ENCODE data around the gene ELL2. TPM values are rescaled to one million over a fixed set of nuclear protein-coding genes. Genes with fewer than 3 reads are reported as not detected.

The ELL2 gene
- total and polyA plus RNA-seq, 2 of the 13 experiments (the other 11 are each of a cell fraction or from before 2014, with no cell fraction given), result 78.9 to 97.1 TPM

GRCh38 chr5:95857185-95857945, 104.3 kb downstream of the ELL2 start (continued):
- no peak for TF ChIP-seq TBL1XR1 (IDR thresholded peaks at IDR 0.05; ENCODE audit: borderline replicate concordance, low read length, partially characterized antibody)
- peak; percentile 22; the same call in 1 of the 2 replicates for TF ChIP-seq ZKSCAN5 (CRISPR knock-in tag; IDR thresholded peaks at IDR 0.05)
- no peak for TF ChIP-seq SNRNP70 (IDR thresholded peaks at IDR 0.05; ENCODE audit: low read depth, low read length)
- TF ChIP-seq, protein P1, sequence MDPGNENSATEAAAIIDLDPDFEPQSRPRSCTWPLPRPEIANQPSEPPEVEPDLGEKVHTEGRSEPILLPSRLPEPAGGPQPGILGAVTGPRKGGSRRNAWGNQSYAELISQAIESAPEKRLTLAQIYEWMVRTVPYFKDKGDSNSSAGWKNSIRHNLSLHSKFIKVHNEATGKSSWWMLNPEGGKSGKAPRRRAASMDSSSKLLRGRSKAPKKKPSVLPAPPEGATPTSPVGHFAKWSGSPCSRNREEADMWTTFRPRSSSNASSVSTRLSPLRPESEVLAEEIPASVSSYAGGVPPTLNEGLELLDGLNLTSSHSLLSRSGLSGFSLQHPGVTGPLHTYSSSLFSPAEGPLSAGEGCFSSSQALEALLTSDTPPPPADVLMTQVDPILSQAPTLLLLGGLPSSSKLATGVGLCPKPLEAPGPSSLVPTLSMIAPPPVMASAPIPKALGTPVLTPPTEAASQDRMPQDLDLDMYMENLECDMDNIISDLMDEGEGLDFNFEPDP (CRISPR knock-in tag; conservative IDR thresholded peaks at IDR 0.05), result peak; percentile 91; the same call in 1 of the 2 replicates
- TF ChIP-seq ZNF574 (CRISPR knock-in tag; IDR thresholded peaks at IDR 0.05), result peak; percentile 74
- TF ChIP-seq ZNF724P (CRISPR knock-in tag; IDR thresholded peaks at IDR 0.05; ENCODE audit: borderline replicate concordance), result 0 out of 2 replicates have a peak, but pooled peaks have one; percentile 57
- TF ChIP-seq TFDP1 (CRISPR knock-in tag; IDR thresholded peaks at IDR 0.05; ENCODE audit: borderline replicate concordance), result peak; percentile 99
- TF ChIP-seq, protein P2, sequence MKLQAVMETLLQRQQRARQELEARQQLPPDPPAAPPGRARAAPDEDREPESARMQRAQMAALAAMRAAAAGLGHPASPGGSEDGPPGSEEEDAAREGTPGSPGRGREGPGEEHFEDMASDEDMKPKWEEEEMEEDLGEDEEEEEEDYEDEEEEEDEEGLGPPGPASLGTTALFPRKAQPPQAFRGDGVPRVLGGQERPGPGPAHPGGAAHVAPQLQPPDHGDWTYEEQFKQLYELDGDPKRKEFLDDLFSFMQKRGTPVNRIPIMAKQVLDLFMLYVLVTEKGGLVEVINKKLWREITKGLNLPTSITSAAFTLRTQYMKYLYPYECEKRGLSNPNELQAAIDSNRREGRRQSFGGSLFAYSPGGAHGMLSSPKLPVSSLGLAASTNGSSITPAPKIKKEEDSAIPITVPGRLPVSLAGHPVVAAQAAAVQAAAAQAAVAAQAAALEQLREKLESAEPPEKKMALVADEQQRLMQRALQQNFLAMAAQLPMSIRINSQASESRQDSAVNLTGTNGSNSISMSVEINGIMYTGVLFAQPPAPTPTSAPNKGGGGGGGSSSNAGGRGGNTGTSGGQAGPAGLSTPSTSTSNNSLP (IDR thresholded peaks at IDR 0.05; ENCODE audit: low read depth, low read length), result no peak
- TF ChIP-seq, protein P3, sequence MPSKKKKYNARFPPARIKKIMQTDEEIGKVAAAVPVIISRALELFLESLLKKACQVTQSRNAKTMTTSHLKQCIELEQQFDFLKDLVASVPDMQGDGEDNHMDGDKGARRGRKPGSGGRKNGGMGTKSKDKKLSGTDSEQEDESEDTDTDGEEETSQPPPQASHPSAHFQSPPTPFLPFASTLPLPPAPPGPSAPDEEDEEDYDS (CRISPR knock-in tag; IDR thresholded peaks at IDR 0.05), result peak; percentile 41; the same call in 1 of the 2 replicates
- no peak for TF ChIP-seq ZNF652 (CRISPR knock-in tag; IDR thresholded peaks at IDR 0.05; ENCODE audit: borderline replicate concordance, low read depth)
- TF ChIP-seq, protein P4, sequence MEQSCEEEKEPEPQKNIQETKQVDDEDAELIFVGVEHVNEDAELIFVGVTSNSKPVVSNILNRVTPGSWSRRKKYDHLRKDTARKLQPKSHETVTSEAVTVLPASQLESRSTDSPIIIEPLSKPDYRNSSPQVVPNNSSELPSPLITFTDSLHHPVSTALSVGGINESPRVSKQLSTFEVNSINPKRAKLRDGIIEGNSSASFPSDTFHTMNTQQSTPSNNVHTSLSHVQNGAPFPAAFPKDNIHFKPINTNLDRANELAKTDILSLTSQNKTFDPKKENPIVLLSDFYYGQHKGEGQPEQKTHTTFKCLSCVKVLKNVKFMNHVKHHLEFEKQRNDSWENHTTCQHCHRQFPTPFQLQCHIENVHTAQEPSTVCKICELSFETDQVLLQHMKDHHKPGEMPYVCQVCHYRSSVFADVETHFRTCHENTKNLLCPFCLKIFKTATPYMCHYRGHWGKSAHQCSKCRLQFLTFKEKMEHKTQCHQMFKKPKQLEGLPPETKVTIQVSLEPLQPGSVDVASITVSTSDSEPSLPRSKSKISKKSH (CRISPR knock-in tag; IDR thresholded peaks at IDR 0.05; ENCODE audit: borderline replicate concordance), result peak; percentile 61; the same call in 1 of the 2 replicates
- peak; percentile 78 for TF ChIP-seq FOXO1 (CRISPR knock-in tag; IDR thresholded peaks at IDR 0.05)
- TF ChIP-seq, protein P5, sequence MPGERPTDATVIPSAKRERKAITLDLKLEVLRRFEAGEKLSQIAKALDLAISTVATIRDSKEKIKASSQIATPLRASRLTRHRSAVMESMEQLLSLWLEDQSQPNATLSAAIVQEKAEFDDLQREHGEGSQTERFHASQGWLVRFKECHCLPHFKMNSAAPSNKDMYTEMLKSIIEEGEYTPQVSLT (CRISPR knock-in tag; IDR thresholded peaks at IDR 0.05; ENCODE audit: borderline replicate concordance, low read depth), result no peak
- TF ChIP-seq, protein P6, sequence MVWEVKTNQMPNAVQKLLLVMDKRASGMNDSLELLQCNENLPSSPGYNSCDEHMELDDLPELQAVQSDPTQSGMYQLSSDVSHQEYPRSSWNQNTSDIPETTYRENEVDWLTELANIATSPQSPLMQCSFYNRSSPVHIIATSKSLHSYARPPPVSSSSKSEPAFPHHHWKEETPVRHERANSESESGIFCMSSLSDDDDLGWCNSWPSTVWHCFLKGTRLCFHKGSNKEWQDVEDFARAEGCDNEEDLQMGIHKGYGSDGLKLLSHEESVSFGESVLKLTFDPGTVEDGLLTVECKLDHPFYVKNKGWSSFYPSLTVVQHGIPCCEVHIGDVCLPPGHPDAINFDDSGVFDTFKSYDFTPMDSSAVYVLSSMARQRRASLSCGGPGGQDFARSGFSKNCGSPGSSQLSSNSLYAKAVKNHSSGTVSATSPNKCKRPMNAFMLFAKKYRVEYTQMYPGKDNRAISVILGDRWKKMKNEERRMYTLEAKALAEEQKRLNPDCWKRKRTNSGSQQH (CRISPR knock-in tag; IDR thresholded peaks at IDR 0.05; ENCODE audit: low read depth), result no peak; the same call in 1 of the 2 replicates
- no peak for TF ChIP-seq MTA3 (CRISPR knock-in tag; IDR thresholded peaks at IDR 0.05)
- no peak for TF ChIP-seq U2AF2 (IDR thresholded peaks at IDR 0.05; ENCODE audit: low read depth, low read length)

Data from HepG2 (cell line).